Stimulated activated CD8-positive, alpha-beta memory T cell treated with anti-CD3 and anti-CD28 coated beads, Interleukin-15, amount 100 ng/mL, for 1 hour (primary cell): ENCODE results near the gene STARD10.

Source experiments
- DNase-seq: peaks from one replicate; pipeline ENCODE4 v3.0.0-alpha.2; 2020; ENCODE audit warnings: low read depth

The STARD10 gene

DNA sequence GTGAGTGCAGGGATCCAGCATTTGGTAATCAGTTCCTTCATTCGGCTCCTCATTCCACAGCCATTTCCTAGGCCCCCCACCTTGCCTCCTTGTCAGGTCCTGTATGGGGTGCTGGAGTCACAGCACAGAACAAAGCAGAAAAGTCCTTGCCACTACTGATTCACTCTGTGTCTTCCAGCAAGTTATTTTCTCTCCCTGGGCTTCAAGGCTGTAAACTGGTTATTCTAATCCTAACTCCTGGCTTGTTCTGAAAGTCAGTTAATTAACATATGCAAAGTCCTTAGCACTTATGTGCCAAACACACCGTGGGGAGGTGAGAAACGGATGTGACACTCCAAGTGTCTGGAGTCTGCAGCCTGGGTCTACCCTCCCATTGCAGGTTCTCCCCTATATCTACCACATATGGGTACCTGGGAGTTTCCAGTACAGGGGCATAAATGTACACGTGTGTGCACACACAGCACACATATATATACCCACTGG, 89.0 kb downstream of the STARD10 start:
- no peak for DNase-seq
